Activated T-cell treated with anti-CD3 and anti-CD28 coated beads for 1 hour (primary cell): Measurements from ENCODE around the gene DIPK1A.

Experiments used
- DNase-seq: peaks from one replicate; pipeline ENCODE4 v3.0.0-alpha.2; 2020; ENCODE audit warnings: low read depth

The DIPK1A gene

DNA sequence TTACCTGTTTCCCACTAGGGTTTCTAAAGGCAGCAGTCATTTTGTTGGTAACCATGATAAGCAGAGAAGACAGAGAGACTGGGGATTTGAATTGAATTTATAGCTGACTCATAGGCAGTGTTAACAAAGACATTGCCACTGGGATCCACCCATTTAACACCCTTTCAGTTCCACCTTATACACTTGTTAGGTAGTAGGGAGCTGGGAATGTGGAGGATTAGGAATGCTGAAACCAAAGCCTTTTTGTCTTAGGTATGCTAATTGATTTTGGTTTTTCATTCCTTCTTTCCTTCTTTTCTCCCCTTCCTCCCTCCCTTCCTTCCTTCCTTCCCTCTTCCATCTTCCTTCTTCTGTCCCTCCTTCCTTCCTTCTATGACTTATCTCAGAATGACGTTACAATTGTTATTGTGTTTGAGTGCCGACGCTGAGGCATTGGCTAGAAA, 168.9 kb downstream of the DIPK1A start:
- no peak for DNase-seq
